GM19467 (cell line): ENCODE results near the gene IL17RA.
"Not testable (repeated sequence)": the region's sequence is repeated elsewhere in the genome, so short reads cannot be mapped to it uniquely, and the experiment has no call there.

Experiments used
- ATAC-seq: cut with Tn5 transposase; IDR thresholded peaks from one replicate; pipeline ENCODE4 v1.9.1; 2021; ENCODE audit warnings: mild to moderate bottlenecking, moderate library complexity; ENCODE audit not compliant: unreplicated experiment

Gene IL17RA, protein sequence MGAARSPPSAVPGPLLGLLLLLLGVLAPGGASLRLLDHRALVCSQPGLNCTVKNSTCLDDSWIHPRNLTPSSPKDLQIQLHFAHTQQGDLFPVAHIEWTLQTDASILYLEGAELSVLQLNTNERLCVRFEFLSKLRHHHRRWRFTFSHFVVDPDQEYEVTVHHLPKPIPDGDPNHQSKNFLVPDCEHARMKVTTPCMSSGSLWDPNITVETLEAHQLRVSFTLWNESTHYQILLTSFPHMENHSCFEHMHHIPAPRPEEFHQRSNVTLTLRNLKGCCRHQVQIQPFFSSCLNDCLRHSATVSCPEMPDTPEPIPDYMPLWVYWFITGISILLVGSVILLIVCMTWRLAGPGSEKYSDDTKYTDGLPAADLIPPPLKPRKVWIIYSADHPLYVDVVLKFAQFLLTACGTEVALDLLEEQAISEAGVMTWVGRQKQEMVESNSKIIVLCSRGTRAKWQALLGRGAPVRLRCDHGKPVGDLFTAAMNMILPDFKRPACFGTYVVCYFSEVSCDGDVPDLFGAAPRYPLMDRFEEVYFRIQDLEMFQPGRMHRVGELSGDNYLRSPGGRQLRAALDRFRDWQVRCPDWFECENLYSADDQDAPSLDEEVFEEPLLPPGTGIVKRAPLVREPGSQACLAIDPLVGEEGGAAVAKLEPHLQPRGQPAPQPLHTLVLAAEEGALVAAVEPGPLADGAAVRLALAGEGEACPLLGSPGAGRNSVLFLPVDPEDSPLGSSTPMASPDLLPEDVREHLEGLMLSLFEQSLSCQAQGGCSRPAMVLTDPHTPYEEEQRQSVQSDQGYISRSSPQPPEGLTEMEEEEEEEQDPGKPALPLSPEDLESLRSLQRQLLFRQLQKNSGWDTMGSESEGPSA

DNA sequence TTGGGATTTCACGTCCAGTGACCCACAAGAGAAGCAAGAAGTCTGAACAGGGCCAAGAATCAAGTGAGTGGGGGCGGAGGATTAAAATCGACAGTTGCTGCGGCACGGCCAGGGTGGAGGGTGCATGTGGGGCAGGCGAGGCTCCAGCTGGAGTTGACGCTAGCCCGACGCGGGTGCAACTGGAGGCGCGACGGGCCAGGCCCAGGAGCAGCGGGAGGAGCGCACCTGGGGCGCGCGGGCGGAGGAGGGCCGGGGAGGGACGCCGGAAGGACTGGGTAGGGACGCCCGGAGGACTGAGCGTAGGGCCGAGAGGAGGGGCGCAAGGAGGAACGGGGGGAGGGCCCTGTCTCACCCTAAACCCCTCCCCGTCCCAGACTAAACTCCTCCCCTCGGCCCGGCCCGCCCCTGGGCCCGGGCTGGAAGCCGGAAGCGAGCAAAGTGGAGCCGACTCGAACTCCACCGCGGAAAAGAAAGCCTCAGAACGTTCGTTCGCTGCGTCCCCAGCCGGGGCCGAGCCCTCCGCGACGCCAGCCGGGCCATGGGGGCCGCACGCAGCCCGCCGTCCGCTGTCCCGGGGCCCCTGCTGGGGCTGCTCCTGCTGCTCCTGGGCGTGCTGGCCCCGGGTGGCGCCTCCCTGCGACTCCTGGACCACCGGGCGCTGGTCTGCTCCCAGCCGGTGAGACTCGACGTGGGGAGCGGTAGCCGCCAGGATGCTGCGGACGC lies at the start of gene IL17RA:
TSS of gene IL17RA (plus strand) at position 447 of the 723 bp plus-strand sequence. CDS start at position 539, 92 bp downstream.
- peak; percentile 85 for ATAC-seq

DNA sequence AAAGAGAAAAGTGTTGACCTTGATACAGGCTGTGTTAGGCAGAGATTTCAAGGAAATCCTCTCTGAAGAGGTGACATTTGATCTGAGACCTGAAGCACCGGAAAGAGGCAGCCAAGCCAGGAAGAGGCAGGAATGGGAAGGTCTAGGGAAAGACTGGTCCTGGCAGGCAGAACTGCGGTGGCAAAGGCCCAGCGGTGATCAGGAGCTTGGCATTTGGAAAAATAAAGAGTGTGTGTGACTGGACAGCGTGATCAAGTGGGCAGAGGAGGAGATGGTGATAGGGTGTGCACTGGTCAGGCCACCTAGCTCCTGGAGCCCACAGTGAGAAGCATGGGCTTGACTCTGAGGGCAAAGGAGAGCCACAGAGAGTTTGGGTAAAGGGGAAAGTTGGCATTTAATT lies 49.6 kb upstream of the IL17RA start:
- no peak for ATAC-seq

- not testable (repeated sequence) for ATAC-seq
Observed at GRCh38 chr22:17035976-17036841, 48.6 kb upstream of the IL17RA start.

DNA sequence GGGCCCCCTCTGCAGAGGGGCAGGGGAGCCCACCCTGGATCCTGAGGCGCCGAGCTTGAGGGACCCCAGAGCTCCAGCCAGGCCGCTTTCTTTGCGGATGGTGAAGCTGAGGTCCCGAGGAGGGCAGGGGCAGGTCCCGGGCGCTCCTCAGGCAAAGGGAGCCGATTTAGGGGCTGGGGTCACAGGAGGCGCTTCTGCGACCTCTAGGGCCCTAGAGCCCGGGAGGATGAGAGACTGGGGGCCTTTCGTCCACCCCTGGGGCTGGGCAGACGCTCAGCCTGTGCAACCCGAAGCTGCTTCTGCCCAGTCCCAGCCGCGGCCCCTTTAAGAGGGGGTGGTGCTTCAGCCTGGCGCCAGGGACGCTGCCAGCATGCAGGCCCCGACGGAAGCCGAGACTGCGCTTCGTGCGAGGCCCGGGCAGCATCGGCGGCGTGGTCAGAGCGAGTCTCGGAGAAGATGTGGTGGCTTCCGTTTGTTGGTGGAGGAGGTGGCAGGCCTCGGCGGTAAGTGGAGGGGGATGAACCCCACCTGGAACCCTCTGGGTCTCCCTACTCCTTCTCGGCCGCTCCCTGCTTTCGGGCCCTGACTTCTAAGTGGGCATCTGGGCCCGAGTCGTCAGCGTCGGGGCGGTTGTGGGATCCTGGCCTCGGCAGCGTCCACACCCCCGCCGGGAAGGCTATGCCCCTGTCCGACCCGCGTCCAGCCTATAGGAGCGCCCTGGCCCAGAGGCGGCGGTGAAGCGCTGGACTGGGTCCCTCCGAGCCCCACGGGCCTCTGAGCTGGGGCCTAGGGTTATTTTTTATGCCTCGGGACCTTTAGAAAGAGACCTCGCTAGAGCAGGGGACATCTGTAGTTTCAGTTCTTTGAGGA lies 47.7 kb upstream of the IL17RA start:
- not testable (repeated sequence) for ATAC-seq

GRCh38 chr22:17043521-17043920 lies 41.3 kb upstream of the IL17RA start:
- no peak for ATAC-seq

DNA sequence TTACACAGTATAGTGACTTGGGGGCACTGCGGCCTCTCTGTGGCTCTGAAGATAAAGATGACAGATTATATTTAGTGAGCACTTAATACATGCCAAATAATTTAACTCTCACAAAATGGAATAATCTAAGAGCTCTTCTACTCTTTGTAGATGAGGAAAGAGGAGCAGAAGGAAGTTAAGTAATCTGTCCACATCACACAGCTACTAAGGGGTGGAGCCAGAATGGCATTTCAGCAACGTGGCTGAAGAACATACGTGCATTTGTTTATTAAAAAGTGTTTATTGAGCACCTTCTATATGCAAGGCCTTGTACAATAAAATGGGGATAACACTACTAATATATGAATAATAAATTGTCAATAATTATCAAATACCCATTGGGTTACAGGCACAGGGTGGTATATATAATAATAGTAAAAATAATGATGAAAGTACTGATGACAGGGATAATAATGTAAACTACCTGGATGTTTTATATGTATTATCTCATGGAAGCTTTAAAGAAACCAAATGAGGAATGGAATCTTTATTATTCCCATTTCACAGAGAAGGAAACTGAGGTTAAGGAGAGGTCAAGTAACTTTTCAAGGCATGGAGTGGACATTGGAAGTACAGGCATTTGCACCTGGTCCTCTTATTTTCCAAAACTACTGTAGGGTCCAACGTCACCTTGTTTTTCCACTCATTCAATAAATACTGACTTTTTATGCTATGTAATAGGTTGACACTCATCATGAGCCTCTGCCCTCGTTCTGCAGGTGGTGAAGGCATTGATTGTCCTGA lies 38.0 kb upstream of the IL17RA start:
- no peak for ATAC-seq

DNA sequence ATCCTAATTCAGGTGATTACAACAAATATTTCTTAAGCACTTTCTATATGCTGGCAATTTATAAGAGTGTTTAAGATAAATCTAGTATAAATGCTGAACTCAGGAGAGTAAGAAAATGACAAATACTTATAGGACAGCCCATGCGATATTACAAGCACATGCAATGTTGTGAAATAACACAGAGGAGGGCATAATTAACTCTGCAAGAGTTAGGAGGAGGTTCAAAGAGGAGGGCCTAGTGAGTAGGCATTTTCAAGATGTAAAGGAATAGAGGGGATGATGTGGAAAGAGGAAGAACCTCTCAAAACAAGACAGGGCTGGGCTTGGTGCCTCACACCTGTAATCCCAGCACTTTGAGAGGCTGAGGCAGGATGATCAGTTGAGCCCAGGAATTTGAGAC lies 37.1 kb upstream of the IL17RA start:
- ATAC-seq = no peak

DNA sequence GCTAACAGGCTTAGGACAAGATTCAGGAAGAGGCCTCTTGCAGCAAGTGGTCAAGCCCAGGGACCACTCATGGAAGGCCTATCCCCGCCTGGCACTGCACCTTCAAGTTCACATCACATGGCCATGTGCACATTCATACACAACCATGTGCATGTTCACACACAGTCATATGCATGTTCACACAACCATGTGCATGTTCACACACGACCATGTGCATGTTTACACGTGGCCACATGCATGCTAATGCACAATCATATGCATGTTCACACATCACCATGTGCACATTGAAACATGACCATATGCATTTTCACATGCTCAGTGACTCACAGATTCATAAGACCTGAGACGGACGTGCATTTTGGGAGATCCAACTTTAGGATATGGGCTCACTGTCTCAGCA lies 28.7 kb upstream of the IL17RA start:
- ATAC-seq = no peak

- no peak for ATAC-seq
Observed at GRCh38 chr22:17056807-17057206, 28.0 kb upstream of the IL17RA start.

- ATAC-seq = no peak
Observed at GRCh38 chr22:17057959-17058814, 26.6 kb upstream of the IL17RA start.

DNA sequence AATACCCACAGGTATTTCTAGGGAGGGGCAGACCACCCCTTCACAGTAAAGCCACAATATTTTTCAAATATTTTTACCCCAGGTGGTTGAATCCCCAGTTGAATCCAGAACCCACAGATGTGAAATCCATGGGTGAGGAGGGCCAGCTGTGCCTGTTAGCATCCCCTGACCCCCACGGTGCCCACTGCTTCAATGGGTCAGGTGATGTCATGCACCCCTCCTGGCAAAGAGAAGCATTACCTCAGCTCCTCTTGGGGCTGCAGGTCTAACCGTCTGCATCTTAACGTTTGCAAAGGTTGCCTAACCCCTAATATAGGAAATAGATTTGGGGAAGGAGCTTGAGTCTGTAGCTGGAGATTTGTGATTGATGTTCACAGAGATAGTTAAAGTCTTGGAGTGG lies 24.7 kb upstream of the IL17RA start:
- ATAC-seq = no peak

GRCh38 chr22:17063411-17064106 lies 21.2 kb upstream of the IL17RA start:
- ATAC-seq = no peak

DNA sequence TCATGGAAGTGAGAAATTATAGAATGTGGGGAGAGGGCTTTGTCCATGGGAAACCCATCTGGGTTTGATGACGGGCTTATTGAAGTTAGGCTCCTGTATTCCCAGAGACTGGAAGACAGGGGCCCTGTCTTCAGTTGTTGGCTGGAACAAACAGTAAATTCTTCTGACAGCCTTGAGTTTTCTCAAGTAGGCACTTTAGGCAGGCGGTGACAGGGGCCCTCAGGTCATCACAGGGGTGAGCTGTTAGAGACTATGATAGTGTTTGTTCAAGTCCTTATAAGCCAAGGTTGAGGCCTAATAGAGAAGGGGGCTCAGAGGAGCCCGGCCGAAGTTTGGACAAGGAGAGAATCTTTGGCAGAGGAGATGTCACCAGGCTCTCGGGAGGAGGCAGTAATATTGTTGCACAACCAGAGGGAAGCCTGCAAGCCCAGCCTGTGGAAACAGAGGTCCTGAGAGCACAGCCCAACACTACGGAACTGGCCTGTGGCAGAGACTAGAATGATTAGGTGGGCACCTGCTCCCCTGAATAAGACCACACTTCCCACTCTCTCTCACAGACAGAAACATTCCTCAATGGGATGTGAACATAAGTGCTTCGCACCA lies 20.2 kb upstream of the IL17RA start:
- no peak for ATAC-seq

DNA sequence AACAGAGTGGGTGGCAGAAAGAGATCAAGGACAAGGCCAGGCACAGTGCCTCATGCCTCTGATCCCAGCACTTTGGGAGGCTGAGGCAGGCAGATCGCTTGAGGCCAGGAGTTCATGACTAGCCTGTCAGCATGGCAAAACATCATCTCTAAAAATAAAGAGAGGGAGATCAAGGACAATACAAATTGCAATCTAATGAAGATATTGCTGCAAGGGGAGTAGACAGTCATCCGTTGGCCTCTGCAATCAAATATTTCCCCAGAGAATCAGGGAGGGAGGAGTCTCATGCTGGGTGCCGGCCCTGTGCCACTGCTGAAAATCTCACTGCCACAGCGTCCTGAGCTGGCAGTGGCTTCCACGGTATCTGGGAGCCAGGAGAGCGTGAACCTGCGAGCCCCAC lies 19.4 kb upstream of the IL17RA start:
- no peak for ATAC-seq

DNA sequence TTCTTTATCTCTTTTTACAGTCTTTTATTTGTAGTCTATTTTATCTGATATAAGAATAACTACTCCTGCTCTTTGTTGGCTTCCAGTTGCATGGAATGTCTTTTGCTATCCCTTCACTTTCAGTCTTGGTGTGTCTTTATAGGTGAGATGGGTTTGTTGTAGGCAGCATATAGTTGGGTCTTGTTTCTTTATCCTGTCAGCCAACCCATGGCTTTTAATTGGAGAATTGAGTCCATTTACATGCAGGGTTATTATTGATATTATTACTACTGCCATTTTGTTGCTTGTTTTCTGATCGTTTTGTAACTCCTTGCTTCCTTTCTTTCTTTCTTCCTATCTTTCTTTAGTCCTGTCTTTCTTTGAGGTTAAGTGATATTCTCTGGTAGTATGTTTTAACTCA lies 11.9 kb upstream of the IL17RA start:
- ATAC-seq = no peak

GRCh38 chr22:17074648-17075002 lies 10.2 kb upstream of the IL17RA start:
- no peak for ATAC-seq

GRCh38 chr22:17077255-17077654 lies 7.5 kb upstream of the IL17RA start:
- ATAC-seq = no peak
